Measurements from ENCODE around the gene DEFB132. TPM values are rescaled to one million over a fixed set of nuclear protein-coding genes. Genes with fewer than 3 reads are reported as not detected.

DEFB132 gene
- total and polyA plus RNA-seq, 2 of the 8 experiments (the other 6 are each of a cell fraction or from before 2014, with no cell fraction given) = not detected

DNA sequence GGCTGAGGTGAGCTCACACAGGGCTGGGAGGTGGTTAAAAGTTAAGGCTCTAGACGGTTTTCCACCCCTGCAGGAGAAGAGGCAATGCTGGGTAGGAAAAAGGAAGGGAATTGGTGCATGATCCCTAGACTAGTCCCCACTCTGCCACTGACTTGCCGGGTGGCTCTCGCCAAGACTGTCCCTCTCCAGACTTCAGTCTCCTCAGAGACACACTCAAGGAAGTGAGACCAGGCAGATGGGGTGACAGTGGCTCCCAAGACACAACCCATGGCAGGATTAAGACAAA is 19.9 kb downstream of the DEFB132 start:
- no peak overlapping the region for H2AFZ ChIP-seq (ENCODE audit: low read length)
- TF ChIP-seq BCL11A (IDR thresholded peaks at IDR 0.05; ENCODE audit: low read depth in 2 of 2, low read length in 2 of 2) (no peak), SIRT6 (IDR thresholded peaks at IDR 0.05; ENCODE audit: low read length) (no peak), YY1 (IDR thresholded peaks at IDR 0.05; ENCODE audit: low read depth, low read length) (no peak), CBX5 (IDR thresholded peaks at IDR 0.05; ENCODE audit: low read depth, low read length) (no peak), KDM1A (IDR thresholded peaks at IDR 0.05; ENCODE audit: borderline replicate concordance, low read length) (no peak), BRCA1 (IDR thresholded peaks at IDR 0.05; ENCODE audit: low read depth, low read length) (no peak), TEAD4 (IDR thresholded peaks at IDR 0.05; ENCODE audit: low read depth, low read length) (no peak), BACH1 (IDR thresholded peaks at IDR 0.05; ENCODE audit: low read length) (no peak), ASH2L (IDR thresholded peaks at IDR 0.05; ENCODE audit: low read length) (no peak)
- TF ChIP-seq, protein P1, sequence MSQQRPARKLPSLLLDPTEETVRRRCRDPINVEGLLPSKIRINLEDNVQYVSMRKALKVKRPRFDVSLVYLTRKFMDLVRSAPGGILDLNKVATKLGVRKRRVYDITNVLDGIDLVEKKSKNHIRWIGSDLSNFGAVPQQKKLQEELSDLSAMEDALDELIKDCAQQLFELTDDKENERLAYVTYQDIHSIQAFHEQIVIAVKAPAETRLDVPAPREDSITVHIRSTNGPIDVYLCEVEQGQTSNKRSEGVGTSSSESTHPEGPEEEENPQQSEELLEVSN (IDR thresholded peaks at IDR 0.05) = no peak
- TF ChIP-seq, protein P2, sequence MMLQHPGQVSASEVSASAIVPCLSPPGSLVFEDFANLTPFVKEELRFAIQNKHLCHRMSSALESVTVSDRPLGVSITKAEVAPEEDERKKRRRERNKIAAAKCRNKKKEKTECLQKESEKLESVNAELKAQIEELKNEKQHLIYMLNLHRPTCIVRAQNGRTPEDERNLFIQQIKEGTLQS (IDR thresholded peaks at IDR 0.05; ENCODE audit: insufficient read depth, low read depth, low read length) = no peak

More for the DNA sequence above, 19.9 kb downstream of the DEFB132 start:
- H3K9ac ChIP-seq (replicated peaks in 1 of 4; ENCODE audit: extremely low read depth in 1 of 4, low read depth in 3 of 4, low read length in 3 of 4) = no peak overlapping the region
- FAIRE-seq (no peak), DNase-seq (ENCODE audit: low read depth in 1 of 2, low spot score in 2 of 2) (no peak)
- peaks cover 8 to 21% (median 13%) of the 10 kb centered on the region in 4 experiments; a peak in 7 of 8 replicates for H3K36me3 ChIP-seq (ENCODE audit: control insufficient read depth in 2 of 4, insufficient read depth in 4 of 4, low read length in 3 of 4)
- H3K14ac ChIP-seq (ENCODE audit: insufficient read length) = no peak overlapping the region
- H3K23me2 ChIP-seq (ENCODE audit: low read depth, low read length) = no peaks in the 10 kb centered on the region; the same call in 1 of the 2 replicates
- H3K9me3 ChIP-seq (ENCODE audit: insufficient read depth in 2 of 2, low read depth in 1 of 2, low read length in 1 of 2) = no peaks in the 10 kb centered on the region
- H3K79me2 ChIP-seq (ENCODE audit: control insufficient read depth in 1 of 2, insufficient read depth in 2 of 2, low read length in 2 of 2) = no peaks in the 10 kb centered on the region
- H3K56ac ChIP-seq (replicated peaks; ENCODE audit: insufficient read length, low read depth, low read length) = no peak overlapping the region
- peaks cover 0 to 4% (median 4%) of the 10 kb centered on the region in 4 experiments; a peak in 4 of 7 replicates for H3K4me1 ChIP-seq (replicated peaks in 1 of 4; ENCODE audit: control insufficient read depth in 3 of 4, insufficient read depth in 4 of 4, low read length in 3 of 4)
- H3K4me2 ChIP-seq (ENCODE audit: insufficient read depth in 1 of 2, low read depth in 2 of 2, low read length in 2 of 2) = 0 out of 4 replicates have a peak overlapping the region, but pooled peaks of 1 of the 2 experiments have one; percentile 65
- no peak overlapping the region for H3K23ac ChIP-seq (ENCODE audit: insufficient read length)
- H2BK120ac ChIP-seq (replicated peaks; ENCODE audit: low read depth, low read length) = no peak overlapping the region
- WGBS, 2 experiments (ENCODE audit: extremely low coverage in 1 of 2, insufficient coverage in 1 of 2, insufficient read length in 1 of 2, insufficient replicate concordance in 2 of 2, low coverage in 1 of 2, low lambda C conversion rate in 2 of 2, missing lambda C conversion rate in 1 of 2) = 84% methylated on average over 3 of the region's 3 CpGs; no CpG with 5 or more reads in 1 of the 2 experiments
- no peak overlapping the region; the same call in 1 of the 2 replicates for H2BK12ac ChIP-seq (ENCODE audit: low read depth, low read length)
- H3K27me3 ChIP-seq (replicated peaks in 1 of 4; ENCODE audit: control insufficient read depth in 3 of 4, extremely low read depth in 1 of 4, insufficient read depth in 3 of 4, low read length in 3 of 4) = peaks cover 0 to 2% (median under 1%) of the 10 kb centered on the region in 4 experiments; a peak in 2 of 7 replicates
- no peak overlapping the region for H2BK20ac ChIP-seq (ENCODE audit: low read length)
- no peak overlapping the region for H3K27ac ChIP-seq (ENCODE audit: low read depth, low read length)
- ChIA-PET CTCF (ENCODE audit: partially characterized antibody) (interaction anchor here (1.1 to 6.7 kb wide), 11 partner anchors 10 to 124 kb away, joined by 3 to 63 read pairs (median 6); no protein-coding TSS in a partner anchor), POLR2A (ENCODE audit: partially characterized antibody) (interaction anchor here (1.8 to 6.1 kb wide), 5 partner anchors 9 to 53 kb away, joined by 5 to 61 read pairs (median 21); partner anchors contain the start of genes SOX12 and ZCCHC3)
- H2BK5ac ChIP-seq (ENCODE audit: low read depth, low read length) = no peak overlapping the region
- H3K18ac ChIP-seq (ENCODE audit: extremely low read depth, low read length) = no peak overlapping the region
- H3K4ac ChIP-seq (replicated peaks; ENCODE audit: insufficient read length, low read depth, low read length) = no peak overlapping the region
- no peak overlapping the region for H3K4me3 ChIP-seq (ENCODE audit: extremely low read depth in 1 of 4, insufficient read depth in 2 of 4, low read depth in 3 of 4, low read length in 4 of 4)
- no peak overlapping the region for H2BK15ac ChIP-seq (ENCODE audit: low read length)
- H4K91ac ChIP-seq (replicated peaks; ENCODE audit: insufficient read length, low read length) = no peak overlapping the region
- no peaks in the 10 kb centered on the region; the same call in 1 of the 2 replicates for H3K79me1 ChIP-seq (ENCODE audit: low read depth, low read length)
- 0 out of 2 replicates have a peak overlapping the region, but pooled peaks have one; percentile 28 for H2AK5ac ChIP-seq (ENCODE audit: low read depth, low read length)
- peaks cover 2 to 8% of the 10 kb centered on the region in 2 experiments for H4K20me1 ChIP-seq (replicated peaks in 1 of 2; ENCODE audit: control insufficient read depth in 1 of 2, insufficient read depth in 2 of 2, low read length in 2 of 2)
- no peak overlapping the region for H4K5ac ChIP-seq (ENCODE audit: insufficient read length, low read depth, low read length)
- H4K8ac ChIP-seq (ENCODE audit: extremely low read depth, insufficient read depth, low read length) = no peak overlapping the region
